SKM-1 (cell line): ENCODE results near the gene CXCR1.
"Not testable (repeated sequence)": the region's sequence is repeated elsewhere in the genome, so short reads cannot be mapped to it uniquely, and the experiment has no call there.

Experiments
- DNase-seq: peaks from one replicate; lab custom pipeline; 2025; ENCODE audit not compliant: unreplicated experiment; lab: John Stamatoyannopoulos, UW

CXCR1 gene

DNA sequence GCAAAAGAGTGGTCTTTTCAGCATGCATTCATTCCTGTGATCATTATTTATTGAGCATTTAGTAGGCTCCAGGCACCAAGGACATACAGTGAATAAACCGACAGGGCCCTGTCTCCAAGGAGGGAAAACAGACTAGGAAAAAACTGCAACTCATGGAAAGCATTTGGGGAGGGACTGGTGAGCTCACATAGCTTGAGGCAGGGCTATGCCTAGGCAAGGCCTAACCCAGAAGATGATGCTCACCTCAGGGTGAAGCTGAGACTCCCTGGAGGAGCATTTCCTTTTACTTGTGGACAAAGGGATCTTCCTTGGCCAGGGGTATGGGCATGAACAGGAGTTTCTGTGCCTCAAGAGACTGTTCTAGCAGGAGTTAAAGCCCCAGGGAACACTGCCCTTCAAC is 3.9 kb downstream of the CXCR1 start:
- no peak for DNase-seq

DNA sequence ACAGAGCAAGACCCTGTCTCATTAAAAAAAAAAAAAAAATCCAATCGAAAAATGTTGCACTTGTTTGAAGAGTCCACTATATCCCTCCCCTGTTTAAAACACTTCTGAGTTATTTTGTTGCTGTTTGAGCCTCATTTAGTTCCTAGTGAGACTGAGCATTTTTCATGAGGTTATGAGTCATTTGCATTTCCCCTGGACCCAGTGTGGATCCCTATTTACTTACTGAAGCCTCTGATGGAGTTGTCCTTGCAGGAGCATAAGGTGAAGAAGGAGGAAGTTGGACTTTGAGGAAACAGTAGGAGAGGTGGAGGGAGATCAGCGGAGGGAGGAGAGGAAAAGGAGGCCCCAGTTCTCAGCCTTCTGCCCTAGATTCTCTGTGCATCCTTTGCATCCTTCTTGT is 5.1 kb downstream of the CXCR1 start:
- no peak for DNase-seq

DNA sequence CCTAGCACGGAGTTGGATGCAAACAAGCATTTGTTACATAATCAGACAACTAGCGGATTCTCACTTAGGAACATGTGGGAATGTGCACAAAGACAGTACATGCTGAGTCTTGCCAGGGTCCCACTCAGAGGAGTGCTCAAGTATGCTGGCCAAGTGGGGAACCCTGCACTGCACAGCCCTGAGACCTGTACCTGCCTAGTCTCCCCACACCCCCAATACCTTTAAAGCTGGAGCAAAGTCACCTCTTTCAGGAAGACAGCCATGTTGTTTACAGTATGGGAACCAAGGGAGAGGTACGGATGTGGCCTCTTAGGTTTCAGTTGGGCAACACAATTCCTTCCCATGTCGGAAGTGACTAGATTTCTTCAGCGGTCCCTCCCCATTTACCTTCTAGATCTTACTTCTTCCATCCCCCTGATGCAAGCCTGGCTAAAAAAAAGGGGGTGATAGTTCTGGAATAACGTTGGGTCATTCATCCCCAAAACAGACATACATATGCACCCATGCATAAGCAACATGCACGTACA is 10.7 kb downstream of the CXCR1 start:
- no peak for DNase-seq

DNA sequence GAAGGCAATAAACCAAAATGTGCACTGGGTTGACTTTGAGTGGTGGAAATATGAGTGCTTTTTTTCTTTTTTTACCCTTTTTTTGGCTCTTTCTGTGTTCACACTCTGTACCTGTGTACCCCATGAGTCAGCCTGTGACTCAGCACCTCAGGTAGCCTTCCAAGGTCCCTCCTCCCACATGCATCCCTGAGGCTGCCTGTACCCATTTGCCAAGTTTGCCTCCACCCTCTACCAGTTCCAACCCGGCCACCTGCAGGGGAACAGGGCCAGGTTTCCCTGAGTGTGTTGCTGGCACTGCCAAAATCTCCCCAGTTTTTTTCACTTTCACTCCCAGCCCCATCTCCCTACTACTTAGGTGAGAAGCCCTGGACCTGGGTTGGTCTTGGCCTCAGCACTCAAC is 14.0 kb downstream of the CXCR1 start:
- DNase-seq, result no peak

DNA sequence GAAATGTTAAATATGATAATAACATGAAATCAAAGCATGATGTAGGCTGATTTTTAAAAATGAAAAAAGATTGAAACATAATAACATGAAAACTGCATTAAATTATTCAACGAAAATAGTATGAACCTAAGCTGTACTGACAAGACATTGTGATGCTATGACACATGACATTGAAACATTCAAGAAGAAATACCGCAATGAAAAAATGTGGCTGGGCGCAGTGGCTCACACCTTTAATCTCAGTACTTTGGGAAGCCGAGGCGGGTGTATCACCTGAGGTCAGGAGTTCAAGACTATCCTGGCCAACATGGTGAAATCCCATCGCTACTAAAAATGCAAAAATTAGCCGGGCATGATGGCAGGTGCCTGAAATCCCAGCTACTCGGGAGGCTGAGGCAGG is 14.6 kb downstream of the CXCR1 start:
- no peak for DNase-seq

DNA sequence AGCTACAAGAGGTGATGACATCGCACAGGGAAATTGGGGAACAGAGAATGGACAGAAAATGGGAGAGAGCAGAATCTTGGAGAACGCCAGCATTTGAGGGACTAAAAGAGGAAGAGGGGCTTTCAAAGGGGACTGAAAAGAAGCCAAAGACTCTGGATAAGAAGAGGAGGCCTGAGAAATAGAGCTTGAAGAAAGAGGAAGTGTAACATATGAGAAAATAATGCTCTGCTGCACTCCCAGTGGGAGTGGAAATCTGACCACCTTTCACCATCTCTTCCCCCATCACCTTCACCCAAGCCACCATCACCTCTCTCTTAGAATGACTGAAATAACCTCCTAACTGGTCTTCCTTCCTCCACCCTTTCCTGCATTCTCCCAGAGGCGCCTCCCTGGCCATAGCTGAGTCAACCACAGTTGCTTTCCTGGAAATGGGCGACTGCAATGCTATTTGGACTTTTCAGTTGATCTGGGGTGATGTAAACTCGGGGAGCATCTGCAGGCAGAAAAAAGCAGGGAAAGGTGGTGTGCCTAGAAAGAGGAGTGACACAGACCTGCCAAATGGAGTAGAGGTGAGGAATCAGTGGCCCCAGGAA is 16.8 kb downstream of the CXCR1 start:
- DNase-seq, result no peak

DNA sequence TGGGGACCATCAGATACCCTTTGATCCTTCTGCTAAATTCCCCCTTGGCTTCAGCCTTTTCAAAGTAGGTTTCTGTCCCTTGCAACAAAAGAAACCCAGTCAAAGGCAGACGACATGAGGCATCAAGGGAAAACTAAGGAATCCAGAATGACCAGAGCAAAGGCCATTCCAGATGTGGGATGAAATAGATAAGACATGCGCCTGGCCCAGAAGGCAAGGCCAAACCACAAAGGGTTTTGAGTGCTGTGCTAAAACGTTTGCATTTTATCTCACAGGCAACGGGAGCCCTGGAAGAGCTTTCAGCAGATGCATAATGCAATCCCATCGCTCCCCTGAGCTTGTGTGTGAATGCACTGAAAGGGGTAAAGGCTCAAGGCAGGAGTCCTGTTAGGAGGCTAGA is 17.7 kb downstream of the CXCR1 start:
- DNase-seq, result no peak

DNA sequence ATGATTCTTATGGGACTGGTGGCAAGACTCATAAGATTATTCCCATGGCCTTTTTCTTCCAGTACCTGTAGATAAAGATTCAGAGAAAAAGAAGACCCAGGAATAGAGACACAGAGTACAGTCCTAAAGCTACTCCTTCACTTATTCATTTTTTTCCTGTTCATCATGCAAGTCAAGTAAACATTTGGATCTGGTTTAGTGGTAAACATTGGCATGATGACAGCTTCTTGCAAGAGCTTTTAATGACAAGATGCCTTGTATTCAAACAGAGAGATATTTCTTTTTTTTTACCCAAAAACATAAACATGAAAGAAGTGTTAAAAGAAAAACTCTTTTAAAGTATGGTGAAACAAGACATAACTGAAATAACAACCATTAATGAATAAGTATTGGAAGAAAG is 20.7 kb downstream of the CXCR1 start:
- no peak for DNase-seq

DNA sequence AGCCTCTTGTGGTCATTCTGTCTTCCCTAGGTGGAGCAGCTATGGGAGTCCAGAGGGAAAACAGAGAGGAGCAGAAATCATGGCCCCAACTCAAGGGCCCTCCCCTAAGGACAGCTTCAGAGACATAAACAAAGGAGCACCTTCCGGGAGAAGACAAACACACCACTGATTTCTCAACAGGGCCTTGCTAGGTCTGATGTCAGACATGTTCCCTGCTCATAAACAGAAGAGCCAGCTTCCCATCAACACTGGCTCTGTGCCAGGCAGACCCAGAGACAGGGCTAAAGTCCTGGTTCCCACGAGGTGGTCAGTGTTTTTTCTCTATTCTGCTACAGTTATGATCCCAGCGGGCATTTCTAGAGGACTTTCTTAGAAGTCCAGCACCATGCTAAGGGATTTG is 21.6 kb downstream of the CXCR1 start:
- no peak for DNase-seq

DNA sequence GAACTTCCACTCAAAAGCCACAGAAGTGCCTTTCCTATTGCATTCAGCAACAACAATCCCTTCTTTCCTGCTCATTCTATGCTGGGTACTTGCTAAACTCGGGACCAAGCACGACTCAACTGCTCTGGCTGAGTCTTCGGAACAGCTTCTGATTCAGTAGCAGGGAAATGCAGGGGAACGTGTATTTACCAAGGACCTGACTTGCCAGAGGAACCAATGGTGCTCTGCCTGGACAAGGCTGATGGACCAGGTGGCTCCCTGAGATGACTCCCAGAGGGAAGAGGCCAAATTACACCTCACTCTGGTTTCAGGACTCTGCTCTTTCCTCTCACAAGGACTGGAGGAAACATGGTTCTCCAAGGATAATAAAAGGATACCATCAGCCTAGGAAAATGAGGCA is 28.7 kb downstream of the CXCR1 start:
- DNase-seq, result no peak

DNA sequence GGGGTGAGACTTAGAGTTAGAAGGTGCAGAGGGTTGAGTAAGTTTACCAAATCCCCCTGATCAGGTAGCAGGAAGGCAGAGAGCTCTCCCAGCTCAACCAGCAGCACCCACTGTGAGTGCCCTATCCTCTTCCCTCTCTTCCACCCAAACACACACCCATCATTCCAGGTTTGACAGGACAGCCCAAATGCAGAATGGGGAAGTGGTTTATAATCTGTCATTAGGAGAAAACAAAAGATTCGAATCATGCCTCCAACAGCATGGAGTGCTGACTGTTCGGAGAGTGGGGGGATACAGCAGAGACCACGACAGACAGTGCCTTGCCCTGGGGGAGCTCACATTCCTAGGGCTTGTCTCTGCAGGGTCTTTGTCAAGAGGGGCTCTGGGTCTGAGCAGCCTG is 29.2 kb downstream of the CXCR1 start:
- DNase-seq, result no peak

DNA sequence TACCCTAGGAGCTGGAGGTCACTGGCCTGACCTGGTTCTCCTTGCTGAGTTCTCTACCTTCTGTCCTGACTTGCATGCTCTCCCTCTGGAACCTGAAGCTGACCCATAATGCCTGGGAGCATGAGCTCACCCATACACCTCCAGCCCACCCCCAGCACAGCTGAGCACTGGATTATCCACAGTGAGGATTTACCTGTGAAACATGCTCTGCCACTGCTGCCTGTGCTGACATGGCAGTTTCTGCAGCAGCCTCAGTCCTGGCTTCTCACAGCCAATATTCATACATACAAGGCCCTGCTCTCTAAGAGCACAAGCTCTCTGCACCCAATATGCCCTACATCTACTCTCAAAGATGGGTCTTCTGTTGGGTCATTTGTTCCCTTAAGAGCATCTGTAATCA is 35.9 kb downstream of the CXCR1 start:
- no peak for DNase-seq

DNA sequence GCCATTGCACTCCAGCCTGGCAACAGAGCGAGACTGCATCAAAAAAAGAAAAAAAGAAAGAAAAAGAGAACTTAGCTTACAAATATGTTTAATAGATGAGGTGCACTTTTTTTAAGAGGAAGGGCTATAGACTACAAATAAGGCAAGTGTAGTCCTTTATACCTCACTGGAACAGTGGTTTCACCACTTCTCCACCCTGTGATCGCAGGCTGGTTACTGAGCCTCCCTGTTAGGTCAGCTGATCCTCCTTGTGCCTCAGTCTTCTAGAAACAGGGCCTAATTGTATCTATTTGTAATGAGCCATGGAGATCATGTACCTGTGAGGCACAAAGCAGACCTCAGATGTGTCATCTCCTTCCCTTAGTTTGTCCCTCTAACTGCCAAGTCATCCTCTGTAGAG is 36.4 kb downstream of the CXCR1 start:
- no peak for DNase-seq

DNA sequence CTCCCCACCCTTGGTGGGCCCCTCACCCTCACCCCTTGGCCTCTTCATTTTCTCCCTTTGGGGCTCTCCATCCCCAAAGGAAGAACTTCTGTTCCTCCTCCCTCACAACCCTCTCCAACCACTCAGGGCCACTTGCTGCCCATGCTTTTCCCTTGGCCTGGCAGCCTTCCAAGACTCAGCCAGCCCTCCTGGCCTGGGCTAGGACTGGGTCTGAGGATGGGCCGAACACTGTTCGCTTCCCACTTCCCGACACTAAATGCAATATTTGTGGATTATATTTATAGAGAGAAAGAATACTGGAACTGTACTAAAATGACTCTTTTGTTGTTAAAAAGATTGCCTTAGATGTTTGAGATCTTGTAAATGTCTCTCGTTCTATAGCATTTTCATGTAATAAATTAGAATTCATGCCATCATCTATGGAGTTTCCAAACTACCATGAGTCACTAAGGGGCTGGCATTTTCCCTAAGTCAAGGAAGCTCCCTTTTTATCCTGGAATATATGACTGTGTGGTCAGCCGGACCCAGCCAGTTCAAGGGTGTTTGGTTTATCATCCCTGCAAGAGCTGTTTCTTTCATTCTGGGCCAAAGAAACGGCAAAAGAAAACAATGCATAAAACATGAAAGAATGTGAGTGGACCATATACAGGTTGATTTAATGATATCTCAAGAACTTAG is 37.2 kb downstream of the CXCR1 start:
- DNase-seq, result no peak

DNA sequence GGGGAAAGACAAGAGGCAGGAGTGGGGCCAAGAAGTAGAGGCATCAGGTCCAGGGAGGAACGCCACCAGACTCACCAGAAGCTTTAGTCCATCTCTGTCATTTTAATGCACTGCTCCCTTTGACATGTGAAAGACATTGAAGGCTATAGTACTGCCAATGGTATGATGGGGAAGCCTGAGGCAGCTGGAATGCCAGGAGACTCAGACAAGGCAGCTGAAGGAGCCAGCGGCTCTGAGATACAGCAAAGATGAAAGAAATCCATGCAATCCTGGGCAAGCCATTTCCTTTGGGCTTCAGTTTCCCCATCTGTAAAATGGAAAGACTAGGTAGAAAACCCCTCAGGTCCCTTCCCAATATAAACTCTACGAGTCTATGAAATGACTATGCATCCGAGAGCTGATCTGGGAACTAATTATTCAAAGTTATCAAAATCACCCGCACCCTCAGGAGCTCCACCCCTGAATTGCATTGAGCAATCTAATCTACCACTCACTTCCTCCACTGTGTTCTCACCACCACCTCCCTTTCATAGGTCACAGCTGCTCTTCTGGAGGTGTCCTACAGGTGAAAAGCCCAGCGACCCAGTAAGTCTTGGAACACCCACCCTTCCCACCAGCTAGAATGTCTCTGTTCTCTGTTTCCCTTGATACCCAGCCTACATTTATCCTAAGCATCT is 37.8 kb downstream of the CXCR1 start:
- peak; percentile 14 for DNase-seq

DNA sequence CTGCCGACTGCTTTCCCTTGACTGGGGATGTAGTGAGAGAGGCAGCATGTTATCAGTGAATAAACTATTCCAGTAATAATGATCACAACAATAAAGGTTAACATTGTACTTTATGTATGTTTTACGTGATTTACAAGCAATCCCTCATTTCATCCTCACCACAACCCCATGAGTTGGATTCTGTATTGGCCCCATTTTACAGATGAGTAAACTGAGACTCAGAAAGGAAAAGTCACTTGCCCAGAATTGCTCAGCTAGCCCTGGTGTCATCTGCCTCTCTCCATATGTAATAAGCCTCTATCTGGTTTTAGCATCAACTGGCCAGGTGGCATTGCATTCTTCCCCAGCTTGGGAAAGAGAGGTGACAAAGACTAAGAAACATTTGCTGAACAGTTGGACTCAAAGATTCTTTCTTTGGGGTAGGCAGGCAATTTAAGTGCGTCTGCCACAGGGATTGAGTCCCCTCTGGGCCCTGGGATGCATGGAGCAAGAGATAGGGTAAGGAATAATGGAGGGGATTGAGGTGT is 38.8 kb downstream of the CXCR1 start:
- no peak for DNase-seq

DNA sequence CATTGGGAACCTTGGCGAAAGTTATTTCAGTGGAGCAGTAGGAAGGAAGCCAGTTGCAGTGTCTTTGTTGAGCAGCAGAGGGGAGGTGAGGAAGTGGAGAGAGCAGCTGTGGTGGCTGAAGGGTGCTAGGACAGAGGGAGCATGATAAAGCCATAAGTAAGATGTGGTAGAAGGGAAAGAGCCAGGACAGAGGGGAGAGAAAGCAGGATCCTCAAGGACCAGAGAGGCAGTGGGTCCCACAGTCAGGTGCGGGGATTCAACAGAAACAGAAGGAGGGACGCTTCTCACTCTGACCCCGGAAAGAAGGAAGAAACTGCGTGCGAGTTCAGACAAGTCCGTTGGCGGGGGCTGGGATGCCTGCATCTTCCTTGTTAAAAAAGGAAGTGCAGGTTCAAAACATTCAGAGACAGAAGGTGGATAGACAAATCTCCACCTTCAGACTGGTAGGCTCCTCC is 41.1 kb downstream of the CXCR1 start, which contains the start of gene CXCR2:
Gene CXCR2, plus strand, starts transcription at position 403 of the 455 bp plus-strand sequence. CDS start 8,774 bp downstream, outside the sequence.
- DNase-seq, result peak; percentile 89

DNA sequence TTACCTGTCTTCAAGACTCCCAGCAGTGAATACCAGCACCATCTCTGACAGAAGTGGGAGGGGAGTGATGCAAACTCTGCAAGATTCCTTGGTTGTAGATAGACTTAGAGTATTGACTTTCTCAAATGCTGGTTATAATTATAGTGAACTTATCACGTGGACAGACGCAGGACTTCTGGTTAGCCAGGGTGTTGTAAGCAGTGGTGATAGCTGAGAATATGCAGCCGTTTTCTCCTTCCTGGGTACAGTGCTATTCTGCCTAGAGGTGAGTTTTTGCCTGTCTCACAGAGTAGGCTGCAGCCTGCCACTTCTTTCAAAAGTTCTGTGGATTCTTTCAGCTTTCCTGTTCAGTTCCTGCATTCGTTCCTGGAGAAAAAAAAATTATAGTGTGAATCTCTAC is 41.7 kb downstream of the CXCR1 start:
- DNase-seq, result peak; percentile 33

DNA sequence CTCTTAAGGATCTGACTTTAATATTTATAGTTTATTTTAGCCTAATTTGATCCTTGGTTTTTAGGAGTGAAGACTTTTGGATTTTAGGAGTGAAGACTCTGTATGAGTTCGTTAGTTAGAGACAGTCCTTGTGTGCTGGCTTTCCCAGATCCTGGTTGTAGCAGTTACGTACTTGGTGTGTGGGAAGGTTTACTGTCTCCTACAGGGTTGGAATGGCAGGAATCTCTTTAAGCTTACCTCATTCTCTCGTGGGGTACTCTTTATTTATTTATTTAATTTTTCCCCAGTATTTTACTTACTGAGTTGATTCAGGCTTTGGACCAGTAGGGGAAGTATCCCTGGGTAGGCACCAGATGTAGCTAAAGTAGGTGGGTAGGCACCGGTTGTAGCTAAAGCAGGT is 42.8 kb downstream of the CXCR1 start:
- no peak for DNase-seq

DNA sequence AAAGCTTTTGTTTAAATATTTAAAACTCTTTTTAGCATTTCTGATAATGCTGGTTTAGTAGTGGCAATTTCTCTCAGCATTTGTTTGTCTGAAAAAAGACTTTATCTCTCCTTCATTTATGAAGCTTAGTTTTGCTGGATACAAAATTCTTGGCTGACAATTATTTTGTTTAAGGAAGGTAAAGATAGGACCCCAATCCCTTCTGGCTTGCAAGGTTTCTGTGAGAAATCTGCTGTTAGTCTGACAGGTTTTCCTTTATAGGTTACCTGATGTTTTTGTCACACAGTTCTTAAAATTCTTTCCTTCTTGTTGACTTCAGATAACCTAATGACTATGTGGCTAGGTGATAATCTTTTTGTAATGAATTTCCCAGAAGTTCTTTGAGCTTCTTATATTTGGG is 44.5 kb downstream of the CXCR1 start:
- DNase-seq, result not testable (repeated sequence)

DNA sequence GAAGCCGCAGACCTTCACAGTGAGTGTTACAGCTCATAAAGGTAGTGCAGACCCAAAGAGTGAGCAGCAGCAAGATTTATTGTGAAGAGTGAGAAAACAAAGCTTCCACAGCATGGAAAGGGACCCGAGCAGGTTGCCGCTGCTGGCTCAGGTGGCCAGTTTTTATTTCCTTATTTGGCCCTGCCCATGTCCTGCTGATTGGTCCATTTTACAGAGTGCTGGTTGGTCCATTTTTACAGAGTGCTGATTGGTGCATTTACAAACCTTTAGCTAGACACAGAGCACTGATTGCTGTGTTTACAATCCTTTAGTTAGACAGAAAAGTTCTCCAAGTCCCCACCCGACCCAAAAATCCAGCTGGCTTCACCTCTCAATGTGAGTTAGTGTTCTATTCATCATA is 45.0 kb downstream of the CXCR1 start:
- not testable (repeated sequence) for DNase-seq
